HG03469 (cell line): ENCODE results near the gene RABGAP1L.
"Not testable (repeated sequence)": the region's sequence is repeated elsewhere in the genome, so short reads cannot be mapped to it uniquely, and the experiment has no call there.

Source experiments
- ATAC-seq: cut with Tn5 transposase; IDR thresholded peaks from one replicate; pipeline ENCODE4 v1.9.1; 2021; ENCODE audit warnings: mild to moderate bottlenecking, moderate library complexity, moderate number of reproducible peaks; ENCODE audit not compliant: unreplicated experiment

RABGAP1L gene

DNA sequence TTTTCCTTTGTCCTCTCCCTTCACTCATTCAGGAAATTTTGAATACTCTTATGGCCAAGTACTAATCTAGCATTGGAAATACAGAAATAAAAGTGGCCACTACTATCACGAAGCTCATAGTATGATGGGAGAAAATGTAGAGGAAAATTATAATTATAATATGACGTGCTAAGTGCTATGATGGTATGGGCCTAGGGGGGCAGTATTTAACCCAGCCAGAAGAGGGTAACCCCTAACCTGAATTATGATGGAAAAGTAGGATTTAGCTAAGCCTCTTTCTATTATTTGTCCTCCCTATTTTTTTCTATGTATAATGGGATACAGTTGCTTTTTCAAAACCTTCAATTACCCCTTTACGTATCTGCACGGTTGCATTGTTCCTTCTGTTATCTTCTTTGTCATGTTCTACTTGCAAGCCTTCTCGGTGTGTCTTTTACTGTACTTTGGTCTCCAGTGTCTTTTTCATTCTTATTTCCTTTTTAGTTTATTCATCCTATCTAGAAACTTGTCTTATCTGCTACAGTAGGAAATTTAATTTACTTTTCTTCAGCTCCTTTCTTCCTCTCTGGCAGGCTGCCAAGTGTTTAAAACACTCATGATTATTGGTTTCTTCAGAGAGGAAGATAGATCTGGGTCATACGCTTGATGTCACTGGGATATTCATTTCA, 199.6 kb downstream of the RABGAP1L start:
- no peak for ATAC-seq

- ATAC-seq: no peak
Observed at GRCh38 chr1:174359454-174359805, 200.1 kb downstream of the RABGAP1L start.

DNA sequence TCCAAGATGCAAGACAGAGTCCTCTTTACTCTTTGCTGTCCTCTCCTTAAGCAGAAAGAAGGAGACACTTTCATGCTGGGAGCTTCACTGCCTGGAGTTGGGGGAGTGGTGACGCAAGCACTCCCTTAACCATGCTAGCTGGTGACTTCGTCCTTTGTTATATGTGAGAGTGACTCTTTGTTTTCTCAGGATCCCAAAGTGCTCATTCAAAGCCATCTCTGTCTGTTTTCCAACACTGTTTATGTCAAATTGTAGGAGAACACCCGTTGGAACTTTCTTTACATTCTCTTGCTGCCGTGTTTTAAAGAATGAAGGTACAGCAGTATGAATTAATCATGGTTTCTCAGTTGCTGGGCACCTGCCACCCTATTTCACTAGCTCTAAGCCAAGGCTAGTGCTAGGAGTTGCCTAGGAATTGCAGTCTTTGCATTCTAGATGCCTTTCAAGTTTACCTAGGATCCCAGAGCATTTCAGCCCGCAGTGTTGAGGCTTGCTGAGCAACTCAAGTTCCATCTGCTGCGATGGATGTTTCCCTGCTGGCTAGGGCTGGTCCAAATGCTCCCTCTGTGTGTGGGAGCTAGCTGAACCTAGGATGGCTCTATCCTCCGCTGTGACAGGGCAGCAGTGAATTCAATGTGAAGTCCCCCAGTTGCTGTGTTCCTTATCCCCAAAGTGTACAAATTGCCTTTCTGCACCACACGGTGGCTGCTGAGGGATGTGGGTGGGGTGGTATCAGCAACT, 205.8 kb downstream of the RABGAP1L start:
- no peak for ATAC-seq

GRCh38 chr1:174366946-174367345, 207.6 kb downstream of the RABGAP1L start:
- ATAC-seq: no peak

DNA sequence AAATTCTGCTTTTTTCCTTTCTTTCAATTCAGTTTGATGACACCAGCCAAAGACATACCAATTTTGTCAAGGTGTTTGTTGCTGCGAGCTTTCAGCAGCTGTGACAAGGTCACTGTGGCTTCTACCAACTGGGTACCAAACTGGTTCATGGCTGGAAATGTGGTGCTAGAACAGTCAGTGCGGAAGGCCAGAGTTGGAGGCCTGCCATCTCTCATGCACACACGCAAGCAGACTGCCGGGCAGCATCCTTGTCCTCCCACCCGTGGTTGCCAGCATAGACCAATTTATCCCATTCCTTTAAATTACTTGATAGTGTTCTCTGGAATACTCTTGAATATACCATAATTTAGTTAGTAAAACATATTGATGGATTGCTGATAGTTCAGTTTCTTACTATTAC, 208.6 kb downstream of the RABGAP1L start:
- ATAC-seq: no peak

- no peak for ATAC-seq
Observed at GRCh38 chr1:174376030-174376429, 216.7 kb downstream of the RABGAP1L start.

- ATAC-seq: no peak
Observed at GRCh38 chr1:174391716-174392115, 232.4 kb downstream of the RABGAP1L start.

DNA sequence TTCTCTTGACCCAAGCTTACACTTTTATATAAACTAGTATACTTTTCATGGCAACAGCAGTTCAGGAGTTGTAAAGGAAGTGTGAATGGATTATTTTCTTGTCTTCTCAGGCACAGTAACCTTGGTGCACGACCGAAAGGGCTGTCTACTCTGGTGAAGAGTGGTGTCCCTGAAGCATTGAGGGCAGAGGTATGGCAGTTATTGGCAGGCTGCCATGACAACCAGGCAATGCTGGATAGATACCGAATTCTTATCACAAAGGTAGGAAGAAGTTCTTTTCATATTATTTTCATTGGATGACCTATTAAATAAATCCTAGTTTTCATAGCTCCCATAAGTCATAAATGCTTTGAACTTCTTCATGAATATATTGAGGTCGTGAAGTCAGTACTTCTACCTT, 234.6 kb downstream of the RABGAP1L start:
- no peak for ATAC-seq

GRCh38 chr1:174397261-174397660, 237.9 kb downstream of the RABGAP1L start:
- ATAC-seq: no peak

DNA sequence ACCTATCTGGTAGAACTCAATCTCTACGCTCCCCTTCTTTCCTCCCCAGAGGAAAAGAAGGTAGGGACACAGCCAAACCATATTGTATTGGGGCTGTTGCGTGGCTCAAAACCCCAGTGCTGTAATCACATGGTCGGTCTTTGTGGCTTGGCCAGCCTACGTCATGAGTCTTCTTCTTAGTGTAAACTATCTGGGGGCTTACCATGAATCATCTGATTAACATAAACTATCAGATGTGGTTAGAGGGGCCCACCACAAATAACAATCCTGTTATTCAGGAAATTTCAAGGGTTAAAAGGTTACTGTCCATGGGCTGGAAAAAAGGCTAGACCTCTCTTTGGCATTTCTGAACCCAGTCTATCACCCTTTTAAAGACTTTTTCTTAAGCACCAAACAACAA, 238.9 kb downstream of the RABGAP1L start:
- ATAC-seq: no peak

- ATAC-seq: no peak
Observed at GRCh38 chr1:174399211-174399610, 239.9 kb downstream of the RABGAP1L start.

DNA sequence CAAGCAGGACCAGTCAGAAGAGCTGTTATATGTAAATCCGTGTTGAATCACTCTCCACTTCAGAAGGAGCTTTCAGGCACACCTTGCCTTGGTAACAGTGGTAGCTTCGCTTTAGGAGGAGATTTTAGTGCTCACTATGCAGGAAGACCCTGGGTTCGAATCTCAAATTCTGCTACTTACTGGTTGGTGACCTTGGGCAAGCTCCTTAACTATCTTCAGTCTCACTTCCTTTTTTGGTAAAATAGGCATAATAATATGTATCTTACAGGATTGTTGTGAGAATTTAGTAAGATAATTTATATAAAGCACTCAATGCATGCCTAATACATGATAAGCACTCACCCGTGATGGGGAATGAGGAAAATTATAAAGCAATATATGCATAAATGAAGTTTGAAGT, 241.8 kb downstream of the RABGAP1L start:
- ATAC-seq: no peak

GRCh38 chr1:174405219-174405618, 245.9 kb downstream of the RABGAP1L start:
- ATAC-seq: no peak

GRCh38 chr1:174406421-174406820, 247.1 kb downstream of the RABGAP1L start:
- no peak for ATAC-seq

DNA sequence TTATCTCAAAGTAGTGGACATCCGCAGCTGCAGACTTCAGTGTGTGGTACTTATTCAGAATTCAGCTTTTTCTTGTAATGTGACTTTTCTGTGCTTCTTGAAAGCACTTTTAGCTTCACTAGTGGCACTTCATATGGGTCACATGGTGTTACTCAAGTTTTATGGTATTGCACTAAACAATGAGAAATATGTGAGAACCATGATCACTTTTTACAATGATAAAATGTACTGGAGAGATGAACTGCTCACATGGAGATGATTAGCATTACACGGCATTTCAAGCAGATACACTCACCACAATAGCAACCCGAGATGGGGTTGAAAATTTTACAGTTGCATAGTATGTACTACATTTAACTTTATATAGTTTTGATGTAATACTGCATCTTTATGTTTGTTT, 248.3 kb downstream of the RABGAP1L start:
- no peak for ATAC-seq

GRCh38 chr1:174408146-174408545, 248.8 kb downstream of the RABGAP1L start:
- no peak for ATAC-seq

- ATAC-seq: not testable (repeated sequence)
Observed at GRCh38 chr1:174409801-174410200, 250.5 kb downstream of the RABGAP1L start.

GRCh38 chr1:174413632-174414031, 254.3 kb downstream of the RABGAP1L start:
- ATAC-seq: no peak

DNA sequence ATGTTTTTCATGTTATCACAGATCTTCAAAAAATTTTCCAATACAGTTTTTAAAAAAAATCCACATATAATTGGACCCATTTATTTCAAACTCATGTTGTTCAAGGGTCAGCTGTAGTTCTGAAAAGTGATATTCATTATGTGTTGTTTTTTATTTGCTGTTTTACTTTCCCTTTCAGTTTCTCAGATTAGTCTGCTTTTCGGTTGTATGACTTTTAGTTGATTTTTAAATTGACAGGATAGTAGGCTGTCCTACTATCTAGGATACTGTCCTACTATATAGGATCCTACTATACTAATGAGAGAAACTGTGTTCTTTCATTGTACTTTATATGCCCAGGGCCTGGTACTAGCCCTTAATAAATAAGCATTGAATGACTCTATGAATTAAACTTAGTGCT, 254.9 kb downstream of the RABGAP1L start:
- ATAC-seq: no peak

DNA sequence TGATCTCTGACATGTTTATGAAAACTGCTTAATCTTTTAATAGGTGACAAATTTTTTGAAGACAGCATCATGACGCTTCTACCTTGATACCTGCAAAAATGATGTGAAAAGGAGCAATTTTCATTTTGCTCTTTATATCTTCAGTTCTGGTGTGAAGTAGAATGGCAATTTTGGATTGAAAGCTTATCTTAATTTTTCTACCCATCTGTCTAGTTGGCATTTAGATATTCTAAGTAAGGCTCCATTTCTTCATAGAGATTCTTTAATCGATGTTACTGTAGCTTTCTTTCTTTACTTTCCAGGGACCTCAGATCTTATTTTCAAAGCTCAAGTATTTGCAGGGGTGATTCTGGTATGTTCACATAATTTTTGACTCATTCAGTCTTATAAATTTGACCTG, 256.2 kb downstream of the RABGAP1L start:
- ATAC-seq: no peak

- no peak for ATAC-seq
Observed at GRCh38 chr1:174417921-174418320, 258.6 kb downstream of the RABGAP1L start.

DNA sequence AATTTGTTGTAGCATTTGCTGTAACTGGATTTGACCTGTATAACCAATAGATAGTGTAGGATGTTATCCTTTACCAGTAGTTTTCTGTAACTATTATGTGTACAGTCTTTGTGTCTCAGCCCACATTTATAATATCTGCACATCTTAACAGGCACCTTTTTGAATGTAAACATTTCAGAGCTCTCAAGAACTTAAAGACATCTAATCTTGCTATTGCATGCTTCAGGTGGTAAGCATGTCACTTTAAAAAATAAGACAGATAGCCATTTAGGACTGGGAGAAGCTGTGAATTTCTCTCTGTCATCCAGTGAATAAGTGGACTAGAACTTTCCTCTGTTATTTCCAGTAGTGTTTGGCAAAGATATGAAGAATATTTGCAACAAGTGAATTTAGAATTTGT, 265.8 kb downstream of the RABGAP1L start:
- ATAC-seq: no peak

DNA sequence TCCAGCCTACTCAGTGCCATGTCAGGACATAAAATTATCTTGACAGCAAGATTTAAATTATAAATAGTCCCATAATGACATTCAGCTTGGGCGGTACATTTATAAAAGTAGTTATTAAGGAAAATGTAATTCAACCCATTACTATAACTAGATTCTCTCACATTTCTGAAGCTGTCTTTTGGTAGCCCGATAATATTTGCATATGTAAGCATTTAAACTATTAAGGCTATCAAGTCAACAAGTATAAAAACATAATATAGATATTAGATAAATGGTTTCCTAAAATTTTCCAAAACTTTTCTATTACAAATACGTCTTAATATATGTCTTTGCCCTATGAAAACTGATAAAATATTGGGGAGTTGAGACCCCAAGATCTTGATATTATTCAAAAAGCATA, 266.8 kb downstream of the RABGAP1L start:
- no peak for ATAC-seq
